T47D (cell line): Measurements from ENCODE around the gene UGT2B15.
"Not testable (repeated sequence)": the region's sequence is repeated elsewhere in the genome, so short reads cannot be mapped to it uniquely, and the experiment has no call there.

Source experiments
- DNase-seq, 2 experiments: peaks; one replicate each; pipeline versions ENCODE4 v3.0.0 to v3.0.0-alpha.2; 2011 to 2012; ENCODE audit warnings: low read depth in 1 of 2, low spot score in 1 of 2
- JUND ChIP-seq: IDR thresholded peaks from 2 replicates; pipeline ENCODE4 v1.6.1; 2012; ENCODE audit warnings: low read depth
- in situ Hi-C: cut with HindIII; loops from 2 replicates; pipeline ENCODE4 v1.10.0; 2016; ENCODE audit warnings: low sequenced_read_pairs, low pct_unique_long_range_greater_than_20kb

Gene UGT2B15

DNA sequence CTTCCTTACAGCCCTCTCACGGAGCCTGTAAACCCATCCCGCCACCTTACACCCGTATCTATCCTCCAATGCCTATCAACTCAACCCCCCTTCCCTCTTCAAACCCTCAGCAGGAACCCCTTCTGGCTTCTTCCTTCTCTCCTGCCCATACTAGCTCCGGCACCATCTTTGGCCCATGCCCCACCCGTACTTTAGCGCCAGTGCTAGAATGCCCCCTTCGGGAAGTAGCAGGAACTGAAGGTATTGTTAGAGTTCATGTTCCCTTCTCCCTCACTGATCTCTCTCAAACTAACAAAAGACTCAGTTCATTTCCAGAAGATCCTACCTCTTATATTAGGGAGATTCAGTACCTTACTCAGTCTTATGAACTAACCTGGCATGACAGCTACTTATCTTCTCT, 2.7 kb upstream of the UGT2B15 start:
- no peak for TF ChIP-seq JUND
- in situ Hi-C loops, result no loop called here
- DNase-seq, result no peak

DNA sequence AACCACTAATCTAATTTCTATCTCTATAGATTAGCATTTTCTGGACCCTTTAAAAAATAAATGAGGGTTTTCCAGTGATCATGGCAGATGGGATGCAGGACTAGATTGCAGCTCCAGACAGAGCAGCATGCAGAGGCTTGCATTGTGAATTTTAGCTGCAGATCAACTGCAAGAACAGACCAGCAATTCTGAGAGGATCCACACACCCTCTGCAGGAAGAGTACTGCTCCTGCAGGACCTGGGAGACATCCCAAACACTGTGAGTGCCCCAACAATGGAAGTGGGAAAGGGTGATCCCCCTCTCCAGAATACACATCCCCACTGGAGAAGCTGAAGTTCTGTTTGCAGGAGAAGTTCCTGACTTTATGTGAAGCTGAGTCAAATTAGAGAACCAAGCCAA, 765 bp upstream of the UGT2B15 start:
- in situ Hi-C loops, result not testable (repeated sequence)
- peak in 1 of 2 experiments; percentile 58 for DNase-seq

DNA sequence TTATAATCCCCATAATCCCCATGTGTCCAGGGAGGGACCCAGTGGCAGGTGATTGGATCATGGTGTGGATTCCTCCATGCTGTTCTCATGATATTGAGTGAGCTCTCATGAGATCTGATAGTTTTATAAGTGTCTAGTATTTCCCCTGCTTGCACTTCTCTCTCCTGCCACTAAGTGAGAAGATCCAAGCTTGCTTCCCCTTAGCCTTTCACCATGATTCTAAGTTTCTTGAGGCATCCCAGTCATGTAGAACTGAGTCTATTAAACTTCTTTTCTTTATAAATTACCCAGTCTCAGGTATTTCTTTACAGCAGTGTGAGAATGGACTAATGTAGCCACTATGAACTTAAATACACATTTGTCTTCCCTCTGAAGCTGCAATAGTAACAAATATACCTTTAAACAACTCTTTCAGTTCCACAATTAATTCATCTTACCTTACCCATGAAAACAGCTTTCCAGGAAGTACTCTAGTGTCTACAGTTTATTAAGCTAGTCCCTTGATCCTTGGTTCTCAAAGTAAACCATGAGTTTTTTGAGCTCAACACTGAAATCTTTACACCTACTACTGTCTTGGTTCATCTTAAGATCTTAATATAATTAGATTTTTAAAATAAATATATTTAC, 1.8 kb downstream of the UGT2B15 start:
- DNase-seq, in situ Hi-C loops: not testable (repeated sequence)

DNA sequence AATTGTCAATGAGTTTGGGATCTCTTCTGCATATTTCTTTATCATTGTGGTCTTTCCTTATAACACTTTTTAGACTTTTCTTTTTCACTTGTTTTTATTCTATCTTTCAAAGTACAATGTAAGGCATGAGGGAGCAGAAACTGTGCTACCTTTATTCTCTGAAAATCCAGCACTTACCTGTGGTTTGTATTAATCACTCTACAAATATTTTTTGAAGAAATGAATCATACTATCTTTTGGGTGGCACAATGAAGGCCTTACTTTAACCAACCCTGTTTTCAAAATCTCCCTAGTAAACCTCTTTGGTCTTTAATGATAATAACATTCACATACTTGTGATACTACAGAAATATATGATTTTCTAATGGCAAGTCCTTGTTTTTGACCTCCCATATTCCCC, 2.9 kb downstream of the UGT2B15 start:
- DNase-seq, in situ Hi-C loops: not testable (repeated sequence)

DNA sequence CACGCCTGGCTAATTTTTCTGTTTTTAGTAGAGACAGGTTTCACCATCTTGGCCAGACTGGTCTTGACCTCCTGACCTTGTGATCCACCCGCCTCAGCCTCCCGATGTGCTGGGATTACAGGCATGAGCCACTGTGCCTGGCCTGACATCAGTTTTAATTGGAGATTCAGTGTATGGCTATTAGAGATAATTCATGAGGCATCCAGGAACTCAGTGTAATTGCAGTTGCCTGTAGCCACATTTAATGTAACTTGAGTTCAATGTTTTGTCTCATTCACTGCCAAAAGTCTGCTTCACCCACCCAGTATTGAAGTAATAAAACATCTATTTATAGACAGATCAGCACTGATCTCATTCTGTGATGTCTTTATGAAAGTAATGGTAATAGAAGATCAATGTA, 5.7 kb downstream of the UGT2B15 start:
- DNase-seq, in situ Hi-C loops: not testable (repeated sequence)

DNA sequence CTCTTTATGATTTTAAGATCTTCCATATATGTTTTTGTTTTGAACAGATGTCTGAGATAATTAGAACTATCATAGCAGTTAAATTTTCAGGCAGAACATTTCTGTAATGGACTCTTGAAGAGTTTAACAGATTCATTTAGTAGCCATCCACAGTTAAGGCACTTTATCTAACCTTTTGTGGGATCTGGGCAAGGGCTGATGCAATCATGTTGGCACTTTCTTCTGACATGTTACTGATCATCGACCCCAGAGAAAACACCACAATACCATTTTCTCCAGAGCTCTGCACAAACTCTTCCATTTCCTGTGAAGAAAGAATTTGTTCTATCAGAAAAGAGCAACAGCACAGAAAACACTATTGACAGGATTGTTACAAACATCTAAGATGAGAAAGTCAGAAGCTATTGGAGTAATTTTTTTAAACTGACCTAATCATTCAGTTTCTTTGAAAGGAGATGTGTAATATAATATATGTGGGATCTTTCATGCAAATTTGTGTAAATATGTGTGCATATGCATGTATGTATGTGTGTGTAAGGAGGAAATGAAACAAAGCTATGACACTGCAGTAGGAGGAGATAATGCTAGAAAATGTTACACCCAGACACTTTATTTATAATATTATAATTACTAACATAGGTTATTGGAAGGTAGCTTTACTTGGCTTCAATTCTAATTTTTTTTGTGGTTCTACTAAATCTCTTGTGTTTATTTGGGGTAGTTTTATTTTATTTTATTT, 7.4 kb downstream of the UGT2B15 start:
- in situ Hi-C loops, DNase-seq: not testable (repeated sequence)

DNA sequence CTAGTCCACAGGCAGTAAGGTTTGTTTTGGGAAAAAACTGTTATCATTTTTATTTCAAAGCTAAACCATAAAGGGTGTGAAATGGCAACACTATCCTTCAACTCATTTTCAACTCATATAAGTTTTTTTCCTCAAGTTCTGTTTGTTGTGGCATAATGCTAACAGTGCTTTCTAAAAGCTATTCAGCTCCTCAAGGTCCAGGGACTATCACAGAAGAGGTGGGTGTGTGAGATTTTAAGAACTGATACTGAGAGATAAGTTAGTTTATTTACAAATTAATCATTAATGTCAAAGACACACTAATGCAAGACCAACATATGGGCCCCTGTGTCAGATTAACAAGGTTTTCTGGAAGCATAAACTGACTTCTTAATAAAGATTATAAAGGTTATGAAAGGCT, 11.8 kb downstream of the UGT2B15 start:
- TF ChIP-seq JUND, result no peak
- in situ Hi-C loops, result no loop called here
- no peak for DNase-seq

DNA sequence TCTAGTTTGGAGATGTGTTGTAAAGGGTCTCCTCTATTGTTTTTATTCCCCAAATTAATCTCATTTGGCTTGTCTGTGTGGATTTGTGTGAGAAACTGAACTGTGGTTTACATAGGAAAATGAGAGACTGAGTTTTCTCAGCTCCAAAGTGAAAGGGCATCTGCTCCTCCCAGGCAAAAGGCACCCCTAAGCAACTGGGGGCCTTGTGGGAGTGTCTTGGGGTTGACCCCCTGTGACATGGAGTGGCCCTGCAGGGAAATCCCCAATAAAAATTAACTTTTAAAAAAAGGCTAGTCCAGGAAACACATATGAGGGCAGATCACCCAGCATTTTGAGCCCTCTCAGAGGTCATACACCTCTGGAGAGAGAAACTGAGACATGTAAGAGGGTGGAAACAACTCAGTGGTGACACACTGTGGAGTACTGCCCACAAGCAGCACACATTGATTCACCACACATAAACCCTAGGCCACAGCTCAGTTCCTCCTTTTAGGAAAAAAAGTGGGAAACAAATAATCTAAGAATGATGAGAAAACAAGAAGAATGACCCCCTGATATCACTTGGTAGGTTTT, 13.3 kb downstream of the UGT2B15 start:
- in situ Hi-C loops, DNase-seq: not testable (repeated sequence)

DNA sequence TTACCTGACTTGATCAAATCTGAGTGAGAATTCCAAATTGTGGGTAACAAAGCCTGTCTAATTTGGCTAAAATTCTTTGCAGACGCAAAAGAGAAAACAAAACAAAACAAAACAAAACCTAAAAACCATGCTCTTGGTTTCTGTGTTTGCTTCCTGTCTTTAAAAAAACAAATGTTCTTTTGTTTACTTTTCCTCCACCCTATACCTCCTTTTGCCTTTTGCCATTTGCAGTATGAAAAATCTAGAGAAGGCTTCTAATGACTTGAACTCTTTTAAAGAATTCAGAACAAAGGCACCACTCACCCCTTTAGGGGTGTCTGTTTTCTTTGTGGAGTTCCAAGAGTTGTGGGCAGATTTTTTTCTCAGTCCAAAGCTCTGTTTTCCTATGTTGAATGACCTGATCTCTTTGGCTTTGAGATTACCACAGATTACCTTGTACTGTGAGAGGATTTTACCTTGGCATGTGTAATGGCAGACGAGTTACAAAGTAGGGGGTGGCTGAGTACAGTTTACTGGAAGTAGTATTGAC, 13.9 kb downstream of the UGT2B15 start:
- DNase-seq, result peak in 1 of 2 experiments; percentile 2
- in situ Hi-C loops, result not testable (repeated sequence)

DNA sequence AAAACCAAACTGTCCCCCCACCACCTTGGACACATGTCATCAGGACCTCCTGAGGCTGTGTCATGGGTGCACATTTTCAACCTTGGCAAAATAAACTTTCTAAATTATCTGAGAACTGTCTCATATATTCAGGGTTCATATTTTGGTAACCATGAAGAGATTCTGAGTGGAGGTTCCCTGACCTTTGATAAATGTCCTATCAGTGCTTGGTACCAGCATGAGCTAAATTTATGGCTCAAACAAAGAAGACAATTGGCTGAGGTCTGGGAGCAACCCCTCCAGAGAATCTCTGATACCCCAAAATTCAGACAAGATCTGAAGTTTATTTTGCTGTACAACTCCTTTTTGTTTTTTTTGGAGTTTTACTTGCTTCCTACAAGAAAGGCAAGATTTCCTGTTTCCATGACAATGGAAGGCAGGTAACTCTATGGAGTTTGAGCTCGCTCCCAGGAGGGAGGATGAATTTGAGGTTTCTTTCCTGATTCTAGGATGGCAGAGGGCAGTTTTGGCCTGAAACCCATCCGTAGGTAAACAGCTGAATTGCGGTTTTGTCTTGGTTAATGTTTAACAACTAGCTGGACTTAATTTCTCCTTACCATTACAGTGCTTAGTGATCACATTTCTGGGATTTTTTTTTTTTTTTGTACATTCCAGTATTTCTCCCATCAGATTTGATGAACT, 14.5 kb downstream of the UGT2B15 start:
- no peak for TF ChIP-seq JUND
- in situ Hi-C loops, result no loop called here
- DNase-seq, result no peak

DNA sequence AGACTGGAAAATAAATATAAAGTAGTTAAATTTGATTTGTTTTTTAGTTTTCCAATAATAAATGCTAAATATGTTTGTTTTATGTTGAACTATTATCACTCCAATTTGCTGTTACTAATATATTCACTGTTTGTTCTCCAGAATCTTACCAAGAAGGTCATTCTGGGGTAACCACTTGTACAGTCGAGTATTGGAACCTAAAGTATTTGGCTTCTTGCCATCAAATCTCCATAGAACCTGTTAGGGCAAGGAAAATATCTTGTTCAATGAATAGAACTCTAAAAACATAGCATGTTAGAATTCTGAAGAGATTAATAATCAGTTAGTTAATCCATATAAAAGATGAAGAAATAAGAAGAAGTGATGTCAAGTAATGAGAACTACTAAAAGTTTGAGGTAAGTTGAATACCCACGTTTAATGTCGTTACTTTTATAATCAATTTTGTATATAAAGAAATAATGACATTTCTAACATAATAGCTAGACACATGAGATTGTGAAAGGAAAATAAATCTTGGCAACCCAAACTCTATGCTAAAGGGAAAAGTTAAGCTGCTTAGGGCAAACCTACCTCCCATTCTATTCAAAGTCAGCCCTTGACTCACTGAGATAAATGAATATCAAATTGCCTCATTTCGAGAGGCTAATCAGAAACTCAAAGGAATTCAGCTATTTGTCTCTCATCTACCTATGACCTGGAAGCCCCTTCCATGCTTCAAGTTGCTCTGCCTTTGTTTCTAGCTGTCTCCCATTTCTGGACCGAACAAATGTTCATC, 15.3 kb downstream of the UGT2B15 start:
- in situ Hi-C loops, result no loop called here
- TF ChIP-seq JUND, result no peak
- DNase-seq, result no peak

DNA sequence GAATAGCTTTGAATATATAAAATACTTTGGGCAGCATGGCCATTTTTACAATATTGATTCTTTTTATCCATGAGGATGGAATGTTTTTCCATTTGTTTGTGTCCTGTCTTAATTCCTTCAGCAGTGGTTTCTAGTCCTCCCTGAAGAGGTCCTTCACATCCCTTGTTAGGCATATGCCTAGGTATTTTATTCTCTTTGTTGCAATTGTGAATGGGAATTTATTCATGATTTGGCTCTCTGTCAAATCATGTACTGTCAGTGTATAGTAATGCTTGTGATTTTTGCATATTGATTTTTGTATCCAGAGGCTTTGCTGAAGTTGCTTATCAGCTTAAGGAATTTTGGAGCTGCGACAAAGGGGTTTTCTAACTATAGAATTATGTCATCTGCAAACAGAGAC, 18.5 kb downstream of the UGT2B15 start:
- in situ Hi-C loops, result no loop called here
- DNase-seq, result no peak
- TF ChIP-seq JUND, result no peak
